OCI-LY7 (cell line): ENCODE measurements around the gene ASPM. TPM values are rescaled to one million over a fixed set of nuclear protein-coding genes. Genes with fewer than 3 reads are reported as not detected.

ENCODE experiments used
- BruUV-seq: library from RNA; stranded (reverse); fragments of 400-500 nt; replicated peaks from 2 replicates; lab custom pipeline; 2021; lab: Mats Ljungman, UMichigan
- CTCF ChIA-PET: fragments of 300-600 bp; sonication (Branson Sonifier 250); formaldehyde crosslinking; loops from one replicate; lab custom pipeline; 2022; ENCODE audit warnings: antibody characterized with exemption; ENCODE audit not compliant: unreplicated experiment; lab: Charles Lee
- POLR2A ChIA-PET: fragments of 300-600 bp; sonication (Branson Sonifier 250); formaldehyde crosslinking; loops from one replicate; lab custom pipeline; 2022; ENCODE audit warnings: antibody characterized with exemption; lab: Charles Lee
- DNase-seq: peaks from one replicate; pipeline ENCODE4 v3.0.0-alpha.2; 2015; ENCODE audit warnings: low spot score
- H2AFZ ChIP-seq: fragments of 200-600 bp; sonication (generic), shearing (Covaris generic); 2 replicates; pipeline ENCODE4 v1.6.1; 2014; ENCODE audit warnings: mild to moderate bottlenecking, antibody characterized with exemption, low read length, moderate library complexity
- H3K27ac ChIP-seq: fragments of 200-600 bp; sonication (generic); 2 replicates; pipeline ENCODE4 v1.5.1; 2014; ENCODE audit warnings: mixed run types, low read depth, mild to moderate bottlenecking, moderate library complexity, low read length, inconsistent platforms; ENCODE audit not compliant: poor library complexity, severe bottlenecking
- H3K36me3 ChIP-seq: fragments of 200-600 bp; sonication (generic); 2 replicates; pipeline ENCODE4 v1.6.1; 2014; ENCODE audit warnings: mild to moderate bottlenecking, antibody characterized with exemption, low read length, moderate library complexity, mixed read lengths; ENCODE audit not compliant: insufficient read depth
- H3K4me1 ChIP-seq: fragments of 200-600 bp; sonication (generic); 2 replicates; pipeline ENCODE4 v1.5.1; 2014; ENCODE audit warnings: mild to moderate bottlenecking, low read length; ENCODE audit not compliant: insufficient read depth, poor library complexity, severe bottlenecking
- H3K4me2 ChIP-seq: fragments of 200-600 bp; sonication (generic); 2 replicates; pipeline ENCODE4 v1.6.1; 2014; ENCODE audit warnings: mild to moderate bottlenecking, low read length
- H3K4me3 ChIP-seq: fragments of 200-600 bp; sonication (generic); 2 replicates; pipeline ENCODE4 v1.5.1; 2014; ENCODE audit warnings: mild to moderate bottlenecking, low read depth, low read length; ENCODE audit not compliant: poor library complexity, severe bottlenecking
- H3K79me2 ChIP-seq: fragments of 200-600 bp; sonication (generic); 2 replicates; pipeline ENCODE4 v1.6.1; 2016; ENCODE audit warnings: low read depth, mild to moderate bottlenecking, low read length, moderate library complexity, mixed read lengths; ENCODE audit not compliant: insufficient read depth
- H3K9me2 ChIP-seq: fragments of 200-600 bp; sonication (generic); 2 replicates; pipeline ENCODE4 v1.6.1; 2016; ENCODE audit warnings: mild to moderate bottlenecking, low read length, mixed read lengths; ENCODE audit not compliant: insufficient read depth
- H3K9me3 ChIP-seq: fragments of 200-600 bp; sonication (generic); 2 replicates; pipeline ENCODE4 v1.6.1; 2014; ENCODE audit warnings: mild to moderate bottlenecking, mixed run types, low read length, mixed read lengths
- H4K20me1 ChIP-seq: fragments of 200-600 bp; sonication (generic); 2 replicates; pipeline ENCODE4 v1.6.1; 2014; ENCODE audit warnings: mild to moderate bottlenecking, antibody characterized with exemption, low read length, moderate library complexity, mixed read lengths; ENCODE audit not compliant: insufficient read depth
- EZH2phosphoT487 ChIP-seq: fragments of 200-600 bp; sonication (generic); IDR thresholded peaks from 2 replicates; pipeline ENCODE4 v1.6.1; 2018; ENCODE audit warnings: low read depth, borderline replicate concordance, mild to moderate bottlenecking, mixed run types, antibody characterized with exemption, low read length, moderate library complexity, mixed read lengths
- intact Hi-C: fragments of 100-400 bp; cut with micrococcal nuclease; formaldehyde crosslinking; loops from one replicate; pipeline ENCODE4 v1.10.0; 2022; ENCODE audit not compliant: unreplicated experiment
- total RNA-seq, 2 experiments: library from RNA; depleted of rRNA in 1 of 2; stranded (reverse); fragments of >200 nt in 1 of 2; shearing (Covaris generic) in 1 of 2; gene quantifications; 2 replicates each; pipeline ENCODE4 v1.2.3, GENCODE V29; 2014 to 2022
- TF ChIP-seq, protein P1 (sequence below): fragments of 200-600 bp; sonication (generic); conservative IDR thresholded peaks from 2 replicates; pipeline ENCODE4 v1.5.1; 2014; ENCODE audit warnings: mild to moderate bottlenecking, antibody characterized with exemption, low read length, moderate library complexity, mixed read lengths

The ASPM gene
- total RNA-seq, 2 experiments from 2014 or later, result 76.8 to 88.6 TPM

DNA sequence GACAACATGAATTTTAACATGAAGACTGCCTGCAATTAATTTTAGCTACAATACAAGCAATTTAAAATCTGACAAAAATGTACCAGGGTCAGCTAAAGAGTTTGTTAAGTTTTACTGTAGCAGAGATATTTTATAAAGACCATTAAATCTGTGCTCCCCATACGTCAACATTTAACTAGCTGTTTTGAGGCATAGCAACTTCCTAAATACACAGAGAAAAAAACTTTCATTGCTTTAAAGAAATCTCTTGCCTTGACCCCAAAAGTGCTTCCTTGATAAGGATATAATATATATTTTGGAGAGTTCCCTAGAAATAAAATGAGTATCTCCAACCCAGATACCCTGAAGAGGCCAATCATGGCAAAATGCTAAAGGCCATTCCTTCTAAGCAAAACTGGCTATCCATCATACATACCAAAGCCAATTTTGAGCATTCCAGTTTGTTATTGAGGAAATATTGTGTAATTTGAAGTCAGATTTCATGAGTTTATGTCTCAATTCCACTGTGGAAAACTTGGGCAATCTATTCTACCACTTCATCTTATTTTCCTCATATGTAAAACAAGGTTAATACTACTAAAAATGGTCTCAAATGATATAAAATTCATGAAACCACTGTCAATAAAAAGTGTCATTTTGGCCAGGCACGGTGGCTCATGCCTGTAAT lies 19.1 kb downstream of the ASPM start:
- CTCF ChIA-PET, result no interaction called here
- Histone ChIP-seq H3K9me2 (no peaks in the 10 kb centered on the region), H3K79me2 (peaks cover 5% of the 10 kb centered on the region; the same call in 1 of the 2 replicates), H3K9me3 (no peaks in the 10 kb centered on the region), H3K36me3 (peaks cover 97% of the 10 kb centered on the region), H3K4me1 (no peaks in the 10 kb centered on the region), H3K4me2 (no peak overlapping the region), H4K20me1 (no peaks in the 10 kb centered on the region), H3K27ac (no peak overlapping the region), H2AFZ (no peak overlapping the region), H3K4me3 (no peak overlapping the region)
- intact Hi-C loops, result no loop called here
- TF ChIP-seq, protein P1, sequence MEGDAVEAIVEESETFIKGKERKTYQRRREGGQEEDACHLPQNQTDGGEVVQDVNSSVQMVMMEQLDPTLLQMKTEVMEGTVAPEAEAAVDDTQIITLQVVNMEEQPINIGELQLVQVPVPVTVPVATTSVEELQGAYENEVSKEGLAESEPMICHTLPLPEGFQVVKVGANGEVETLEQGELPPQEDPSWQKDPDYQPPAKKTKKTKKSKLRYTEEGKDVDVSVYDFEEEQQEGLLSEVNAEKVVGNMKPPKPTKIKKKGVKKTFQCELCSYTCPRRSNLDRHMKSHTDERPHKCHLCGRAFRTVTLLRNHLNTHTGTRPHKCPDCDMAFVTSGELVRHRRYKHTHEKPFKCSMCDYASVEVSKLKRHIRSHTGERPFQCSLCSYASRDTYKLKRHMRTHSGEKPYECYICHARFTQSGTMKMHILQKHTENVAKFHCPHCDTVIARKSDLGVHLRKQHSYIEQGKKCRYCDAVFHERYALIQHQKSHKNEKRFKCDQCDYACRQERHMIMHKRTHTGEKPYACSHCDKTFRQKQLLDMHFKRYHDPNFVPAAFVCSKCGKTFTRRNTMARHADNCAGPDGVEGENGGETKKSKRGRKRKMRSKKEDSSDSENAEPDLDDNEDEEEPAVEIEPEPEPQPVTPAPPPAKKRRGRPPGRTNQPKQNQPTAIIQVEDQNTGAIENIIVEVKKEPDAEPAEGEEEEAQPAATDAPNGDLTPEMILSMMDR, result no peak
- no peak for TF ChIP-seq EZH2phosphoT487
- POLR2A ChIA-PET, result interaction anchor here (0.7 to 1.9 kb wide), 6 partner anchors 9 to 148 kb away, joined by 3 to 8 read pairs (median 3); no protein-coding TSS in a partner anchor
- BruUV-seq, result no TSS peak
- no peak for DNase-seq

DNA sequence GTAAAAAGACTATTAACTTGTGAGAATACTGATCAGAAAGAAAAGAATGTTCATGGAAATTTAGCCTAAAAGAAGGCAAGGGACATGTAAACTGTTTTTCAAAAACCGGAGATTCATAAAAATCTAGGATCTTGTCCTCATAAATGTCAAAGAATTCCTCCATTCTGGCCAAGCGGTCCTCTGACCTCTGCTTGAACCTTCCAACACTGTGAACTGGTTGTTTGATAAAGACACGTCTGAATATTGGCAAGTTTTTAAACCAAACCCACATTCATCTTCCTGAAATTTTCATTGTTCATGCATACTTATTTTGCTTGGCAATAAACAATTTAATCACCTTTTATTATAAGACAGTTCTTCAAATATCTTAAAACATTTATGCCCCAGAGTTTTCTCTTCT lies 19.8 kb downstream of the ASPM start:
- intact Hi-C loops, result no loop called here
- Histone ChIP-seq H3K27ac (no peak overlapping the region), H3K4me2 (no peak overlapping the region), H3K36me3 (peaks cover 97% of the 10 kb centered on the region), H3K4me1 (no peaks in the 10 kb centered on the region), H2AFZ (no peak overlapping the region), H3K9me2 (no peaks in the 10 kb centered on the region), H4K20me1 (no peaks in the 10 kb centered on the region), H3K79me2 (peaks cover 5% of the 10 kb centered on the region; the same call in 1 of the 2 replicates), H3K4me3 (no peak overlapping the region), H3K9me3 (no peaks in the 10 kb centered on the region)
- no TSS peak for BruUV-seq
- ChIA-PET CTCF (no interaction called here), POLR2A (interaction anchor here (0.7 to 1.9 kb wide), 6 partner anchors 9 to 148 kb away, joined by 3 to 8 read pairs (median 3); no protein-coding TSS in a partner anchor)
- no peak for DNase-seq
- TF ChIP-seq, protein P1, result no peak
- no peak for TF ChIP-seq EZH2phosphoT487

DNA sequence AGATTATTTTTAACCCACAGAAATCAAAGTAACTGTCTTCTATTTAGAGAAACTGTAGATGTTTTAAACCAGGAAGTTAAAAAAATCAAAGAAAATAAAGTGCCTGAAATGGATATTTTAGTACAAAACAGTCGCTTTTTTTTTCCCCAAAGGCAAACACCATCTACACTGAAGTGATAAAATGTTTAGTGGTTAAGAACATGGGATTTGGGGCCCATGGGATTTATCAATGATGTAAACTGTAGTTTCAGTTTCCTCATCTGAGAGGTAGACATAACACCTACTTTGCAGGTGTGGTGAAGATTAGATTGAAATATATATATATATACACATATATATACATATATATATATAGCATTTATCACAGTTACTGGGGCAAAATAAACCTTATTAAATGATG lies 22.1 kb downstream of the ASPM start:
- H3K79me2 ChIP-seq, result peaks cover 5% of the 10 kb centered on the region; the same call in 1 of the 2 replicates
- POLR2A ChIA-PET, result no interaction called here
- no peak overlapping the region for H3K27ac ChIP-seq
- intact Hi-C loops, result no loop called here
- no peak overlapping the region for H3K4me3 ChIP-seq
- H4K20me1 ChIP-seq, result no peaks in the 10 kb centered on the region
- H3K4me1 ChIP-seq, result no peaks in the 10 kb centered on the region
- H3K9me2 ChIP-seq, result no peaks in the 10 kb centered on the region
- H3K4me2 ChIP-seq, result no peak overlapping the region
- H3K36me3 ChIP-seq, result peaks cover 97% of the 10 kb centered on the region
- TF ChIP-seq, protein P1, result no peak
- TF ChIP-seq EZH2phosphoT487, result no peak
- no peak for DNase-seq
- no peaks in the 10 kb centered on the region for H3K9me3 ChIP-seq
- no peak overlapping the region for H2AFZ ChIP-seq
- BruUV-seq, result no TSS peak
- CTCF ChIA-PET, result no interaction called here
